H9 (cell line): ENCODE data around the gene CYTH3. TPM values are rescaled to one million over a fixed set of nuclear protein-coding genes. Genes with fewer than 3 reads are reported as not detected.

Source experiments
- DNase-seq: peaks from one replicate; pipeline ENCODE4 v3.0.0-alpha.2; 2017
- H2AFZ ChIP-seq: one replicate; pipeline ENCODE4 v1.6.1; 2013; ENCODE audit warnings: mild to moderate bottlenecking, low read length, control low read depth, moderate library complexity
- H2AK5ac ChIP-seq: 2 replicates; pipeline ENCODE4 v1.6.1; 2013; ENCODE audit warnings: low read length, control low read depth, mixed read lengths; ENCODE audit not compliant: insufficient read length
- H2BK120ac ChIP-seq: one replicate; pipeline ENCODE4 v1.6.1; 2013; ENCODE audit warnings: low read depth, mild to moderate bottlenecking, low read length, control low read depth, inconsistent platforms; ENCODE audit not compliant: poor library complexity, severe bottlenecking
- H2BK12ac ChIP-seq: 2 replicates; pipeline ENCODE4 v1.6.1; 2013; ENCODE audit warnings: low read length, control low read depth, mixed read lengths, low read depth; ENCODE audit not compliant: insufficient read length
- H2BK15ac ChIP-seq: 2 replicates; pipeline ENCODE4 v1.6.1; 2013; ENCODE audit warnings: low read depth, low read length, control low read depth
- H2BK20ac ChIP-seq: one replicate; pipeline ENCODE4 v1.6.1; 2013; ENCODE audit warnings: low read depth, mild to moderate bottlenecking, low read length, control low read depth, inconsistent platforms; ENCODE audit not compliant: poor library complexity, severe bottlenecking
- H2BK5ac ChIP-seq: 2 replicates; pipeline ENCODE4 v1.6.1; 2013; ENCODE audit warnings: low read length, control low read depth, mixed read lengths; ENCODE audit not compliant: insufficient read length
- H3K14ac ChIP-seq: 2 replicates; pipeline ENCODE4 v1.6.1; 2013; ENCODE audit warnings: low read length, control low read depth; ENCODE audit not compliant: insufficient read depth
- H3K18ac ChIP-seq: 2 replicates; pipeline ENCODE4 v1.6.1; 2013; ENCODE audit warnings: low read depth, mild to moderate bottlenecking, mixed read lengths, low read length, control low read depth; ENCODE audit not compliant: insufficient read length
- H3K23ac ChIP-seq: 2 replicates; pipeline ENCODE4 v1.6.1; 2013; ENCODE audit warnings: low read length, control low read depth, mixed read lengths, low read depth; ENCODE audit not compliant: insufficient read length
- H3K23me2 ChIP-seq: 2 replicates; pipeline ENCODE4 v1.6.1; 2013; ENCODE audit warnings: low read depth, mild to moderate bottlenecking, mixed read lengths, low read length, control low read depth; ENCODE audit not compliant: insufficient read length, poor library complexity, severe bottlenecking
- H3K27ac ChIP-seq: 2 replicates; pipeline ENCODE4 v1.5.1; 2013; ENCODE audit warnings: low read length, control low read depth, mixed read lengths, low read depth; ENCODE audit not compliant: insufficient read length
- H3K27me3 ChIP-seq: 2 replicates; pipeline ENCODE4 v1.6.1; 2013; ENCODE audit warnings: low read length, control low read depth, inconsistent platforms; ENCODE audit not compliant: insufficient read depth
- H3K4ac ChIP-seq: 2 replicates; pipeline ENCODE4 v1.6.1; 2013; ENCODE audit warnings: low read depth, mild to moderate bottlenecking, control low read depth, inconsistent platforms, low read length, moderate library complexity
- H3K4me1 ChIP-seq: 2 replicates; pipeline ENCODE4 v1.6.1; 2013; ENCODE audit warnings: low read length, control low read depth, inconsistent platforms; ENCODE audit not compliant: insufficient read depth
- H3K4me2 ChIP-seq: 2 replicates; pipeline ENCODE4 v1.6.1; 2013; ENCODE audit warnings: low read length, control low read depth, mixed read lengths; ENCODE audit not compliant: insufficient read length, insufficient read depth
- H3K56ac ChIP-seq: 2 replicates; pipeline ENCODE4 v1.6.1; 2013; ENCODE audit warnings: low read depth, mild to moderate bottlenecking, mixed read lengths, low read length, control low read depth; ENCODE audit not compliant: insufficient read length
- H3K79me1 ChIP-seq: 2 replicates; pipeline ENCODE4 v1.6.1; 2013; ENCODE audit warnings: low read depth, mild to moderate bottlenecking, moderate library complexity, low read length, control low read depth, inconsistent platforms; ENCODE audit not compliant: insufficient read depth, poor library complexity, severe bottlenecking
- H3K79me2 ChIP-seq: 2 replicates; pipeline ENCODE4 v1.6.1; 2013; ENCODE audit warnings: low read length, control low read depth, inconsistent platforms; ENCODE audit not compliant: insufficient read depth
- H3K9ac ChIP-seq: 2 replicates; pipeline ENCODE4 v1.6.1; 2013; ENCODE audit warnings: low read length, control low read depth, mixed read lengths; ENCODE audit not compliant: insufficient read length; ENCODE audit errors: extremely low read depth
- H3K9me3 ChIP-seq: one replicate; pipeline ENCODE4 v1.6.1; 2013; ENCODE audit warnings: low read depth, low read length, inconsistent platforms; ENCODE audit not compliant: control insufficient read depth
- H3T11ph ChIP-seq: one replicate; pipeline ENCODE4 v1.6.1; 2013; ENCODE audit warnings: mild to moderate bottlenecking, low read length, control low read depth, inconsistent platforms
- H4K20me1 ChIP-seq: one replicate; pipeline ENCODE4 v1.6.1; 2013; ENCODE audit not compliant: control insufficient read depth, insufficient read length, insufficient read depth
- H4K5ac ChIP-seq: 2 replicates; pipeline ENCODE4 v1.6.1; 2013; ENCODE audit warnings: low read depth, mild to moderate bottlenecking, mixed read lengths, low read length, control low read depth; ENCODE audit not compliant: insufficient read length
- H4K8ac ChIP-seq: replicated peaks from 2 replicates; pipeline ENCODE4 v1.6.1; 2013; ENCODE audit warnings: low read length, control low read depth, mixed read lengths, low read depth; ENCODE audit not compliant: insufficient read length
- H4K91ac ChIP-seq: 2 replicates; pipeline ENCODE4 v1.6.1; 2013; ENCODE audit warnings: low read depth, mild to moderate bottlenecking, moderate library complexity, mixed read lengths, low read length, control low read depth; ENCODE audit not compliant: insufficient read length
- H3K27ac Mint-ChIP-seq, 3 experiments: 2 replicates in 2 of 3; 3 replicates in 1 of 3; pipeline ENCODE4 v1.8.0; 2020 to 2021; ENCODE audit warnings: mixed read lengths in 3 of 3, mild to moderate bottlenecking in 1 of 3, moderate library complexity in 1 of 3
- H3K27me3 Mint-ChIP-seq: 2 replicates; pipeline ENCODE4 v1.8.0; 2021; ENCODE audit warnings: low read depth, mild to moderate bottlenecking, moderate library complexity, mixed read lengths
- H3K36me3 Mint-ChIP-seq, 3 experiments: 2 replicates in 2 of 3; 3 replicates in 1 of 3; pipeline ENCODE4 v1.8.0; 2020 to 2021; ENCODE audit warnings: low read depth in 3 of 3, mixed read lengths in 3 of 3; ENCODE audit not compliant: insufficient read depth in 1 of 3
- H3K4me1 Mint-ChIP-seq, 2 experiments: 2 replicates each; pipeline ENCODE4 v1.8.0; 2020; ENCODE audit warnings: mixed read lengths in 2 of 2
- H3K4me3 Mint-ChIP-seq, 2 experiments: 2 replicates in 1 of 2; 3 replicates in 1 of 2; pipeline ENCODE4 v1.8.0; 2020 to 2021; ENCODE audit warnings: mild to moderate bottlenecking in 2 of 2, mixed read lengths in 2 of 2, moderate library complexity in 1 of 2
- H3K9me3 Mint-ChIP-seq, 2 experiments: 2 replicates in 1 of 2; 3 replicates in 1 of 2; pipeline ENCODE4 v1.8.0; 2020; ENCODE audit warnings: mild to moderate bottlenecking in 2 of 2, mixed read lengths in 2 of 2, moderate library complexity in 1 of 2
- WGBS: extraction: QIAGEN DNeasy Blood & Tissue Kit; methylation state at CpG from one replicate; pipeline ENCODE4 v1.1.7; 2013; ENCODE audit warnings: missing lambda C conversion rate, low lambda C conversion rate, mixed read lengths; ENCODE audit not compliant: insufficient read length; ENCODE audit errors: extremely low coverage; 5-methylcytosine and 5-hydroxymethylcytosine counted together
- total RNA-seq: library from RNA; stranded (reverse); gene quantifications from 2 replicates; pipeline ENCODE4 v1.2.1, GENCODE V29; 2021
- TF ChIP-seq, protein P1 (sequence below): fragments of 200-600 bp; sonication (generic); conservative IDR thresholded peaks from 3 replicates; pipeline ENCODE4 v1.8.0; 2021; ENCODE audit warnings: antibody characterized with exemption, mild to moderate bottlenecking

The CYTH3 gene
- total RNA-seq, 1 experiment from 2014 or later, result 12.3 TPM

DNA sequence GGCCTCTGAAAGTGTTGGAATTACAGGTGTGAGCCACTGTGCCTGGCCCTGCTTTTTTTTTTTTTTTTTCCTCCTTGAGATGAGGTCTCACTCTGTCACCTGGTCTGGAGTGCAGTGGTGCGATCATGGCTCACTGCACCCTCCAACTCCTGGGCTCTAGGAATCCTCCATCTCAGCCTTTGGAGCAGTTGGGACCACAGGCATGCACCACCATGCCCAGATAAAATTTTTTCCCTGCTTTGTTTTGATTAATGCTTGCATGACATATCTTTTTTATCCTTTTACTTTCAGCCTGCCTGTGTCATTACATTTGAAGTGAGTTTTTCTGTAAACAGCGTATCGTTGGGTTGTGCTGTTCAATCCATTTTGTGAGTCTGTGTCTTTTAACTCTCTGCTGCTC lies 144.2 kb downstream of the CYTH3 start:
- H3K9me3 ChIP-seq, result no peaks in the 10 kb centered on the region
- no peak overlapping the region for H2AFZ ChIP-seq
- WGBS, result no CpG with 5 or more reads among the region's 3 CpGs
- H3K27ac Mint-ChIP-seq, result peak overlapping the region in 1 of 3 experiments; percentile 59; a peak in 3 of 7 replicates
- H2BK20ac ChIP-seq, result no peak overlapping the region
- no peaks in the 10 kb centered on the region for H4K20me1 ChIP-seq
- H3K36me3 Mint-ChIP-seq, result peaks cover 47 to 67% (median 65%) of the 10 kb centered on the region in 3 experiments
- H3K79me1 ChIP-seq, result no peaks in the 10 kb centered on the region
- no peaks in the 10 kb centered on the region for H3K27me3 ChIP-seq
- TF ChIP-seq, protein P1, sequence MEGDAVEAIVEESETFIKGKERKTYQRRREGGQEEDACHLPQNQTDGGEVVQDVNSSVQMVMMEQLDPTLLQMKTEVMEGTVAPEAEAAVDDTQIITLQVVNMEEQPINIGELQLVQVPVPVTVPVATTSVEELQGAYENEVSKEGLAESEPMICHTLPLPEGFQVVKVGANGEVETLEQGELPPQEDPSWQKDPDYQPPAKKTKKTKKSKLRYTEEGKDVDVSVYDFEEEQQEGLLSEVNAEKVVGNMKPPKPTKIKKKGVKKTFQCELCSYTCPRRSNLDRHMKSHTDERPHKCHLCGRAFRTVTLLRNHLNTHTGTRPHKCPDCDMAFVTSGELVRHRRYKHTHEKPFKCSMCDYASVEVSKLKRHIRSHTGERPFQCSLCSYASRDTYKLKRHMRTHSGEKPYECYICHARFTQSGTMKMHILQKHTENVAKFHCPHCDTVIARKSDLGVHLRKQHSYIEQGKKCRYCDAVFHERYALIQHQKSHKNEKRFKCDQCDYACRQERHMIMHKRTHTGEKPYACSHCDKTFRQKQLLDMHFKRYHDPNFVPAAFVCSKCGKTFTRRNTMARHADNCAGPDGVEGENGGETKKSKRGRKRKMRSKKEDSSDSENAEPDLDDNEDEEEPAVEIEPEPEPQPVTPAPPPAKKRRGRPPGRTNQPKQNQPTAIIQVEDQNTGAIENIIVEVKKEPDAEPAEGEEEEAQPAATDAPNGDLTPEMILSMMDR, result no peak
- no peak overlapping the region for H3K27ac ChIP-seq
- no peak for DNase-seq
- no peak overlapping the region for H2BK15ac ChIP-seq
- H3K23ac ChIP-seq, result no peak overlapping the region
- H4K5ac ChIP-seq, result no peak overlapping the region
- no peak overlapping the region for H2BK120ac ChIP-seq
- no peak overlapping the region for H3K18ac ChIP-seq
- H4K91ac ChIP-seq, result no peak overlapping the region
- no peaks in the 10 kb centered on the region for H3K4me1 ChIP-seq
- H2AK5ac ChIP-seq, result no peak overlapping the region
- no peak overlapping the region for H3K14ac ChIP-seq
- H3T11ph ChIP-seq, result no peak overlapping the region
- no peak overlapping the region for H3K4me2 ChIP-seq
- no peaks in the 10 kb centered on the region for H3K79me2 ChIP-seq
- H2BK12ac ChIP-seq, result no peak overlapping the region
- H3K4me1 Mint-ChIP-seq, result peaks cover 0 to 6% of the 10 kb centered on the region in 2 experiments; a peak in 2 of 4 replicates
- no peak overlapping the region for H3K56ac ChIP-seq
- no peak overlapping the region for H4K8ac ChIP-seq
- H3K27me3 Mint-ChIP-seq, result no peaks in the 10 kb centered on the region
- no peaks in the 10 kb centered on the region for H3K23me2 ChIP-seq
- no peaks in the 10 kb centered on the region; a peak in 1 of 5 replicates for H3K9me3 Mint-ChIP-seq
- no peak overlapping the region for H2BK5ac ChIP-seq
- no peak overlapping the region for H3K9ac ChIP-seq
- H3K4ac ChIP-seq, result no peak overlapping the region
- no peak overlapping the region for H3K4me3 Mint-ChIP-seq
